HCT116 (cell line): Measurements from ENCODE around the gene HEXIM1. TPM values are rescaled to one million over a fixed set of nuclear protein-coding genes. Genes with fewer than 3 reads are reported as not detected.

ENCODE experiments used
- ATAC-seq: fragments of 200-7000 bp; cut with Tn5 transposase; 2 replicates; pipeline ENCODE4 v1.9.1; 2020; ENCODE audit warnings: mild to moderate bottlenecking, moderate library complexity
- BruUV-seq: library from RNA; stranded (reverse); fragments of 400-500 nt; replicated peaks from 2 replicates; lab custom pipeline; 2021; lab: Mats Ljungman, UMichigan
- CTCF ChIA-PET: fragments of 300-600 bp; sonication (Branson Sonifier 250); formaldehyde crosslinking; loops from one replicate; lab custom pipeline; 2021; ENCODE audit warnings: antibody characterized with exemption; lab: Charles Lee
- POLR2A ChIA-PET: fragments of 300-600, 350-600 bp; sonication (Branson Sonifier 250); formaldehyde crosslinking; loops from one replicate; lab custom pipeline; 2021; ENCODE audit warnings: antibody characterized with exemption; lab: Charles Lee
- RAD21 ChIA-PET, 2 experiments: fragments of 300-600 bp; sonication (Branson Sonifier 250); formaldehyde crosslinking; loops; one replicate each; lab custom pipeline; 2023; ENCODE audit warnings: low total read pairs in 2 of 2; ENCODE audit not compliant: uncharacterized antibody in 2 of 2, unreplicated experiment in 2 of 2, low non-redundant PET in 1 of 2; lab: Charles Lee
- DNase-seq: peaks from one replicate; pipeline ENCODE4 v3.0.0-alpha.2; 2010; ENCODE audit warnings: low read depth, low spot score
- H2AFZ ChIP-seq: fragments of 200-600 bp; shearing (Covaris generic), sonication (generic); 2 replicates; pipeline ENCODE4 v1.6.1; 2017; ENCODE audit warnings: low read depth, mixed run types, mixed read lengths, antibody characterized with exemption, low read length; ENCODE audit not compliant: poor library complexity, severe bottlenecking
- H3K27ac ChIP-seq: 2 replicates; pipeline ENCODE4 v1.5.1; 2012; ENCODE audit warnings: low read depth, low read length
- H3K27me3 ChIP-seq: fragments of 200-600 bp; sonication (generic); 2 replicates; pipeline ENCODE4 v1.6.1; 2016; ENCODE audit warnings: mixed run types, low read length, mixed read lengths; ENCODE audit not compliant: insufficient read depth
- H3K36me3 ChIP-seq, 2 experiments: fragments of 200-500 bp in 1 of 2; fragments of 200-600 bp in 1 of 2; sonication (Bioruptor generic) in 1 of 2; sonication (generic) in 1 of 2; 2 replicates each; pipeline versions ENCODE4 v1.5.1 to v1.6.1; 2014 to 2016; ENCODE audit warnings: low read length in 2 of 2, inconsistent platforms in 1 of 2, mixed read lengths in 1 of 2, mixed run types in 1 of 2; ENCODE audit not compliant: insufficient read depth in 2 of 2, control insufficient read depth in 1 of 2
- H3K4me1 ChIP-seq, 2 experiments: fragments of 200-600 bp in 1 of 2; sonication (generic) in 1 of 2; 2 replicates each; pipeline versions ENCODE4 v1.5.1 to v1.6.1; 2012 to 2017; ENCODE audit warnings: low read length in 2 of 2, inconsistent platforms in 1 of 2, mild to moderate bottlenecking in 1 of 2, mixed read lengths in 1 of 2, mixed run types in 1 of 2, moderate library complexity in 1 of 2; ENCODE audit not compliant: insufficient read depth in 2 of 2, control insufficient read depth in 1 of 2
- H3K4me2 ChIP-seq: fragments of 200-600 bp; sonication (generic); 2 replicates; pipeline ENCODE4 v1.6.1; 2017; ENCODE audit warnings: mixed run types, low read length, mixed read lengths
- H3K4me3 ChIP-seq, 2 experiments: fragments of 200-600 bp in 1 of 2; sonication (generic) in 1 of 2; replicated peaks in 1 of 2; 2 replicates each; pipeline ENCODE4 v1.5.1; 2011 to 2016; ENCODE audit warnings: low read length in 2 of 2, control low read depth in 1 of 2, low read depth in 1 of 2, mild to moderate bottlenecking in 1 of 2, mixed read lengths in 1 of 2, mixed run types in 1 of 2
- H3K79me2 ChIP-seq: fragments of 200-600 bp; sonication (generic); 2 replicates; pipeline ENCODE4 v1.6.1; 2017; ENCODE audit warnings: mild to moderate bottlenecking, mixed run types, low read length, moderate library complexity, mixed read lengths; ENCODE audit not compliant: insufficient read depth
- H3K9ac ChIP-seq: fragments of 200-600 bp; sonication (generic); 2 replicates; pipeline ENCODE4 v1.6.1; 2016; ENCODE audit warnings: low read length, mixed read lengths
- H3K9me2 ChIP-seq: fragments of 200-600 bp; sonication (generic), shearing (Covaris generic); 2 replicates; pipeline ENCODE4 v1.6.1; 2017; ENCODE audit warnings: mixed run types, mild to moderate bottlenecking, moderate library complexity; ENCODE audit not compliant: insufficient read depth
- H3K9me3 ChIP-seq, 2 experiments: fragments of 200-500 bp in 1 of 2; fragments of 200-600 bp in 1 of 2; sonication (Bioruptor generic) in 1 of 2; sonication (generic) in 1 of 2; 2 replicates each; pipeline ENCODE4 v1.6.1; 2014 to 2017; ENCODE audit warnings: low read length in 2 of 2, mixed read lengths in 2 of 2, inconsistent platforms in 1 of 2, low read depth in 1 of 2, mild to moderate bottlenecking in 1 of 2, mixed run types in 1 of 2, moderate library complexity in 1 of 2; ENCODE audit not compliant: control insufficient read depth in 1 of 2, insufficient read depth in 1 of 2
- H4K20me1 ChIP-seq: fragments of 200-600 bp; sonication (generic), shearing (Covaris generic); 2 replicates; pipeline ENCODE4 v1.6.1; 2017; ENCODE audit warnings: mixed run types, mild to moderate bottlenecking, moderate library complexity; ENCODE audit not compliant: insufficient read depth
- ATF3 ChIP-seq: IDR thresholded peaks from 2 replicates; pipeline ENCODE4 v1.6.1; 2012
- CBX3 ChIP-seq: IDR thresholded peaks from 2 replicates; pipeline ENCODE4 v1.6.1; 2012; ENCODE audit warnings: low read depth
- EGR1 ChIP-seq: IDR thresholded peaks from 2 replicates; pipeline ENCODE4 v1.6.1; 2012; ENCODE audit warnings: low read depth
- ELF1 ChIP-seq: IDR thresholded peaks from 2 replicates; pipeline ENCODE4 v1.6.1; 2012; ENCODE audit warnings: low read depth, borderline replicate concordance
- EZH2 ChIP-seq: fragments of 200-600 bp; sonication (generic); IDR thresholded peaks from 2 replicates; pipeline ENCODE4 v1.6.1; 2017; ENCODE audit warnings: antibody characterized with exemption, mixed run types
- EZH2phosphoT487 ChIP-seq: fragments of 200-600 bp; IDR thresholded peaks from 2 replicates; pipeline ENCODE4 v1.6.1; 2018; ENCODE audit warnings: antibody characterized with exemption, borderline replicate concordance
- FOSL1 ChIP-seq: IDR thresholded peaks from 2 replicates; pipeline ENCODE4 v1.6.1; 2012; ENCODE audit warnings: low read depth
- POLR2AphosphoS5 ChIP-seq: IDR thresholded peaks from 2 replicates; pipeline ENCODE4 v1.6.1; 2011; ENCODE audit warnings: mild to moderate bottlenecking, low read depth, low read length, moderate library complexity
- RAD21 ChIP-seq: IDR thresholded peaks from 2 replicates; pipeline ENCODE4 v1.6.1; 2012; ENCODE audit warnings: low read depth, mild to moderate bottlenecking
- SIN3A ChIP-seq: IDR thresholded peaks from 2 replicates; pipeline ENCODE4 v1.6.1; 2012; ENCODE audit warnings: low read depth
- SP1 ChIP-seq: IDR thresholded peaks from 2 replicates; pipeline ENCODE4 v1.6.1; 2012; ENCODE audit warnings: low read depth
- ZFX ChIP-seq: fragments of 450-650 bp; IDR thresholded peaks from 2 replicates; pipeline ENCODE4 v1.6.1; 2017
- intact Hi-C: fragments of 100-400 bp; cut with micrococcal nuclease; formaldehyde crosslinking; loops from 2 replicates; pipeline ENCODE4 v1.10.0; 2022
- total RNA-seq: library from RNA; stranded (reverse); gene quantifications from one replicate; pipeline ENCODE4 v1.2.1, GENCODE V29; 2021; ENCODE audit not compliant: unreplicated experiment

The HEXIM1 gene
- total RNA-seq, 1 experiment from 2014 or later = 58.0 TPM

GRCh38 chr17:45129940-45130680 is 18.2 kb upstream of the HEXIM1 start:
- CTCF ChIA-PET = interaction anchor here (0.6 to 1.5 kb wide), 4 partner anchors 21 to 1473 kb away, joined by 3 to 6 read pairs (median 4); partner anchors contain the start of gene NMT1
- RAD21 ChIA-PET = no interaction called here
- POLR2A ChIA-PET = interaction anchor here (3.2 kb wide), 1 partner anchor 18 kb away, joined by 15 read pairs; the partner anchor contains the start of gene HEXIM1

GRCh38 chr17:45130681-45131615 is 17.3 kb upstream of the HEXIM1 start:
- DNase-seq = no peak
- ChIA-PET POLR2A (interaction anchor here (3.2 kb wide), 1 partner anchor 18 kb away, joined by 15 read pairs; the partner anchor contains the start of gene HEXIM1), CTCF (interaction anchor here (0.6 to 1.5 kb wide), 4 partner anchors 22 to 1474 kb away, joined by 3 to 6 read pairs (median 4); partner anchors contain the start of gene NMT1), RAD21 (no interaction called here)
- Histone ChIP-seq H3K79me2 (peaks cover 52% of the 10 kb centered on the region), H4K20me1 (no peaks in the 10 kb centered on the region), H2AFZ (no peak overlapping the region), H3K9ac (peak overlapping the region; percentile 82), H3K27ac (peak overlapping the region; percentile 89), H3K27me3 (no peaks in the 10 kb centered on the region), H3K4me3 (peak overlapping the region; percentile 84 to 86), H3K4me2 (peak overlapping the region; percentile 100), H3K9me3 (no peaks in the 10 kb centered on the region), H3K4me1 (peaks cover 56 to 74% of the 10 kb centered on the region in 2 experiments), H3K36me3 (no peaks in the 10 kb centered on the region), H3K9me2 (no peaks in the 10 kb centered on the region)
- no peak for TF ChIP-seq SIN3A
- TF ChIP-seq RAD21 = no peak
- no peak for TF ChIP-seq ELF1
- TF ChIP-seq EGR1 = no peak
- TF ChIP-seq POLR2AphosphoS5 = no peak
- TF ChIP-seq CBX3 = no peak
- TF ChIP-seq ZFX = no peak
- TF ChIP-seq EZH2 = no peak
- TF ChIP-seq EZH2phosphoT487 = no peak
- TF ChIP-seq FOSL1 = no peak
- no peak for TF ChIP-seq ATF3
- BruUV-seq = TSS peak; percentile 61
- intact Hi-C loops = loop anchor here (5.0 to 10.0 kb wide), 3 partner anchors 69 to 356 kb away; partner anchors contain the start of gene NMT1
- no peak for ATAC-seq

More at GRCh38 chr17:45129940-45130680, 18.2 kb upstream of the HEXIM1 start:
- ATAC-seq (peak; percentile 13), DNase-seq (no peak)
- peak overlapping the region in 1 of 2 experiments; percentile 20; a peak in 2 of 4 replicates for H3K4me3 ChIP-seq
- H3K4me2 ChIP-seq = peak overlapping the region; percentile 100
- peak overlapping the region; percentile 82 for H3K9ac ChIP-seq
- BruUV-seq = no TSS peak
- peaks cover 59 to 73% of the 10 kb centered on the region in 2 experiments for H3K4me1 ChIP-seq
- H4K20me1 ChIP-seq = no peaks in the 10 kb centered on the region
- H3K9me3 ChIP-seq = no peaks in the 10 kb centered on the region
- H3K27me3 ChIP-seq = no peaks in the 10 kb centered on the region
- no peak overlapping the region for H2AFZ ChIP-seq
- intact Hi-C loops = loop anchor here (5.0 to 10.0 kb wide), 3 partner anchors 68 to 355 kb away; partner anchors contain the start of gene NMT1
- H3K9me2 ChIP-seq = no peaks in the 10 kb centered on the region
- H3K79me2 ChIP-seq = peaks cover 60% of the 10 kb centered on the region
- no peaks in the 10 kb centered on the region for H3K36me3 ChIP-seq
- TF ChIP-seq RAD21 (no peak), SP1 (peak; percentile 29; the same call in 1 of the 2 replicates)
- H3K27ac ChIP-seq = peak overlapping the region; percentile 89
